ENCODE data around the gene CDC42EP5. TPM values are rescaled to one million over a fixed set of nuclear protein-coding genes. Genes with fewer than 3 reads are reported as not detected.

Gene CDC42EP5
- total and polyA plus RNA-seq, 2 donors (not counting 1 experiment from before 2014, with no cell fraction given) = not detected

- H3K79me2 ChIP-seq (ENCODE audit: control insufficient read depth, insufficient read depth, low read length) = no peaks in the 10 kb centered on the region
- ATAC-seq (ENCODE audit: low read depth) (no peak), DNase-seq (no peak)
- no peaks in the 10 kb centered on the region for H3K36me3 ChIP-seq (replicated peaks in 1 of 2; ENCODE audit: control extremely low read depth in 1 of 2, control insufficient read depth in 1 of 2, extremely low read depth in 1 of 2, insufficient read depth in 2 of 2, low read length in 1 of 2)
- H3K4me2 ChIP-seq (replicated peaks; ENCODE audit: low read depth, low read length, poor library complexity, severe bottlenecking) = no peak overlapping the region
- H2AFZ ChIP-seq (ENCODE audit: insufficient read depth, low read depth, low read length, poor library complexity, severe bottlenecking) = no peak overlapping the region
- TF ChIP-seq CTCF (IDR thresholded peaks at IDR 0.05) (no peak), EZH2 (IDR thresholded peaks at IDR 0.05; ENCODE audit: borderline replicate concordance, insufficient read depth, low read depth, low read length, poor library complexity, severe bottlenecking) (no peak)
- H3K27me3 ChIP-seq (replicated peaks in 1 of 4; ENCODE audit: control extremely low read depth in 1 of 4, control insufficient read depth in 3 of 4, insufficient read depth in 4 of 4, low read length in 3 of 4) = peaks cover 0 to 40% (median 8%) of the 10 kb centered on the region in 4 experiments
- Mint-ChIP-seq H3K27me3 (peaks cover 34% of the 10 kb centered on the region), H3K9me3 (ENCODE audit: insufficient read depth) (no peaks in the 10 kb centered on the region), H3K27ac (no peak overlapping the region), H3K4me3 (no peak overlapping the region), H3K4me1 (peaks cover 10% of the 10 kb centered on the region)
- H3K9ac ChIP-seq (ENCODE audit: low read length) = no peak overlapping the region
- H3K27ac ChIP-seq (ENCODE audit: low read length in 2 of 2) = no peak overlapping the region
- CTCF ChIA-PET = interaction anchor here (1.1 kb wide), 1 partner anchor 18 kb away, joined by 3 read pairs; no protein-coding TSS in a partner anchor
- H4K20me1 ChIP-seq (ENCODE audit: control insufficient read depth, insufficient read depth, low read length, poor library complexity, severe bottlenecking) = no peaks in the 10 kb centered on the region
- POLR2A ChIA-PET = no interaction called here
- peaks cover 0 to 3% (median 0%) of the 10 kb centered on the region in 3 donors for H3K9me3 ChIP-seq (ENCODE audit: control extremely low read depth in 1 of 3, control insufficient read depth in 2 of 3, insufficient read depth in 1 of 3, low read length in 2 of 3)
- intact Hi-C loops (cut with micrococcal nuclease) = no loop called here
- H3K4me1 ChIP-seq (ENCODE audit: control insufficient read depth in 2 of 2, insufficient read depth in 2 of 2, low read length in 2 of 2) = peaks cover 9 to 15% of the 10 kb centered on the region in 2 donors
- WGBS (ENCODE audit: insufficient coverage) = 93% methylated on average over 18 of the region's 20 CpGs
- no peak overlapping the region for H3K4me3 ChIP-seq (ENCODE audit: control extremely low read depth in 1 of 5, extremely low read depth in 1 of 5, insufficient read depth in 1 of 5, low read depth in 2 of 5, low read length in 4 of 5)
Observed at GRCh38 chr19:54422136-54422535, 51.0 kb downstream of the CDC42EP5 start.

- Mint-ChIP-seq H3K4me1 (peaks cover 12% of the 10 kb centered on the region), H3K27me3 (peaks cover 33% of the 10 kb centered on the region), H3K9me3 (ENCODE audit: insufficient read depth) (no peaks in the 10 kb centered on the region), H3K4me3 (no peak overlapping the region), H3K27ac (no peak overlapping the region)
- no peak for TF ChIP-seq CTCF (IDR thresholded peaks at IDR 0.05)
- TF ChIP-seq EZH2 (IDR thresholded peaks at IDR 0.05; ENCODE audit: borderline replicate concordance, insufficient read depth, low read depth, low read length, poor library complexity, severe bottlenecking) = no peak
- Histone ChIP-seq H2AFZ (ENCODE audit: insufficient read depth, low read depth, low read length, poor library complexity, severe bottlenecking) (no peak overlapping the region), H3K4me3 (ENCODE audit: control extremely low read depth in 1 of 5, extremely low read depth in 1 of 5, insufficient read depth in 1 of 5, low read depth in 2 of 5, low read length in 4 of 5) (no peak overlapping the region), H3K27ac (ENCODE audit: low read length in 2 of 2) (no peak overlapping the region), H3K4me1 (ENCODE audit: control insufficient read depth in 2 of 2, insufficient read depth in 2 of 2, low read length in 2 of 2) (peaks cover 9 to 17% of the 10 kb centered on the region in 2 donors), H3K27me3 (replicated peaks in 1 of 4; ENCODE audit: control extremely low read depth in 1 of 4, control insufficient read depth in 3 of 4, insufficient read depth in 4 of 4, low read length in 3 of 4) (peaks cover 0 to 42% (median 11%) of the 10 kb centered on the region in 4 experiments), H4K20me1 (ENCODE audit: control insufficient read depth, insufficient read depth, low read length, poor library complexity, severe bottlenecking) (no peaks in the 10 kb centered on the region), H3K9ac (ENCODE audit: low read length) (no peak overlapping the region), H3K36me3 (replicated peaks in 1 of 2; ENCODE audit: control extremely low read depth in 1 of 2, control insufficient read depth in 1 of 2, extremely low read depth in 1 of 2, insufficient read depth in 2 of 2, low read length in 1 of 2) (no peaks in the 10 kb centered on the region), H3K4me2 (replicated peaks; ENCODE audit: low read depth, low read length, poor library complexity, severe bottlenecking) (no peak overlapping the region), H3K9me3 (ENCODE audit: control extremely low read depth in 1 of 3, control insufficient read depth in 2 of 3, insufficient read depth in 1 of 3, low read length in 2 of 3) (peaks cover 0 to 4% (median 0%) of the 10 kb centered on the region in 3 donors), H3K79me2 (ENCODE audit: control insufficient read depth, insufficient read depth, low read length) (no peaks in the 10 kb centered on the region)
- CTCF ChIA-PET = interaction anchor here (0.9 to 1.1 kb wide), 3 partner anchors 19 to 30 kb away, joined by 3 read pairs; no protein-coding TSS in a partner anchor
- intact Hi-C loops (cut with micrococcal nuclease) = no loop called here
- 88% methylated on average over 7 of the region's 7 CpGs for WGBS (ENCODE audit: insufficient coverage)
- POLR2A ChIA-PET = no interaction called here
- ATAC-seq (ENCODE audit: low read depth) (no peak), DNase-seq (no peak)
Observed at GRCh38 chr19:54421521-54421920, 51.6 kb downstream of the CDC42EP5 start.

Measured in B cell (primary cell).